K562 (cell line): ENCODE results near the gene IGSF3. TPM values are rescaled to one million over a fixed set of nuclear protein-coding genes. Genes with fewer than 3 reads are reported as not detected.

ENCODE experiments used
- CREM ChIP-seq: IDR thresholded peaks from 2 replicates; pipeline ENCODE4 v1.6.1; 2014; ENCODE audit warnings: antibody characterized with exemption, low read depth
- HSF4 ChIP-seq: fragments of 250-450 bp; sonication (Bioruptor Pico); IDR thresholded peaks from 2 replicates; pipeline ENCODE4 v2.1.2; 2022; ENCODE audit warnings: mild to moderate bottlenecking, moderate library complexity, borderline replicate concordance
- JUND ChIP-seq, 2 experiments: IDR thresholded peaks; 2 replicates in 1 of 2; 3 replicates in 1 of 2; pipeline ENCODE4 v1.6.1; 2011; ENCODE audit warnings: borderline replicate concordance in 2 of 2, low read depth in 2 of 2, low read length in 2 of 2, improper control_type of control experiment in 1 of 2, missing biosample characterization in 1 of 2, missing genetic modification characterization in 1 of 2, missing genetic modification reagents in 1 of 2
- L3MBTL2 ChIP-seq: fragments of 450-650 bp; IDR thresholded peaks from 2 replicates; pipeline ENCODE4 v1.6.1; 2016; ENCODE audit warnings: mild to moderate bottlenecking, moderate library complexity
- LCOR ChIP-seq: sonication (generic); formaldehyde crosslinking; IDR thresholded peaks from 2 replicates; pipeline ENCODE4 v1.8.0; 2022; ENCODE audit warnings: mild to moderate bottlenecking, missing genetic modification reagents
- NR1H2 ChIP-seq: sonication (generic); formaldehyde crosslinking; IDR thresholded peaks from 2 replicates; pipeline ENCODE4 v1.4.0; 2020; ENCODE audit warnings: mild to moderate bottlenecking, missing genetic modification reagents
- PRMT5 ChIP-seq: sonication (generic); formaldehyde crosslinking; IDR thresholded peaks from 2 replicates; pipeline ENCODE4 v1.5.0; 2020; ENCODE audit warnings: missing genetic modification reagents
- PTTG1 ChIP-seq: fragments of 450-650 bp; IDR thresholded peaks from 2 replicates; pipeline ENCODE4 v1.6.1; 2016; ENCODE audit warnings: low read depth, mild to moderate bottlenecking, missing genetic modification characterization, missing compliant biosample characterization
- SMAD2 ChIP-seq: fragments of 150-350 bp; IDR thresholded peaks from 2 replicates; pipeline ENCODE4 v1.6.1; 2014; ENCODE audit warnings: low read depth, mild to moderate bottlenecking, low read length
- SMARCB1 ChIP-seq: IDR thresholded peaks from 2 replicates; pipeline ENCODE4 v1.6.1; 2011; ENCODE audit warnings: improper control_type of control experiment, low read depth; ENCODE audit not compliant: insufficient read length
- TAF7 ChIP-seq: fragments of 450-650 bp; IDR thresholded peaks from 2 replicates; pipeline ENCODE4 v1.6.1; 2016; ENCODE audit warnings: missing genetic modification characterization, missing compliant biosample characterization
- XRCC4 ChIP-seq: IDR thresholded peaks from one replicate; pipeline ENCODE4 v1.6.1; 2011; ENCODE audit not compliant: insufficient read depth, insufficient read length; ENCODE audit errors: extremely low read depth
- ZNF282 ChIP-seq: sonication (generic); formaldehyde crosslinking; IDR thresholded peaks from 2 replicates; pipeline ENCODE4 v1.8.1; 2023; ENCODE audit warnings: missing genetic modification reagents
- ZNF311 ChIP-seq: fragments of 250-450 bp; sonication (Bioruptor Pico); IDR thresholded peaks from 2 replicates; pipeline ENCODE4 v1.4.0; 2020; ENCODE audit warnings: mild to moderate bottlenecking, moderate library complexity
- ZNF445 ChIP-seq: fragments of 250-450 bp; sonication (Bioruptor Pico); IDR thresholded peaks from 2 replicates; pipeline ENCODE4 v1.4.0; 2020; ENCODE audit warnings: low read depth, mild to moderate bottlenecking, moderate library complexity
- ZNF764 ChIP-seq: fragments of 250-450 bp; sonication (Bioruptor Pico); IDR thresholded peaks from 2 replicates; pipeline ENCODE4 v1.4.0; 2020; ENCODE audit warnings: low read depth, mild to moderate bottlenecking, moderate library complexity
- polyA plus RNA-seq, 8 experiments: library from polyadenylated mRNA; depleted of rRNA in 4 of 8; stranded (reverse) in 5 of 8; unstranded in 3 of 8; fragments of >200 nt; fragmentation: Nextera tagmentation in 2 of 8; fragmentation: Illumina TruSeq in 1 of 8; extraction: Ambion mirVana in 2 of 8; extraction: Trizol in 1 of 8; gene quantifications; 2 replicates each; pipeline versions ENCODE4 v1.2.1 to v1.2.3, GENCODE V29; 2011 to 2014; ENCODE audit warnings: inconsistent platforms in 1 of 8, missing spikeins in 1 of 8
- total RNA-seq, 7 experiments: library from RNA; depleted of rRNA in 6 of 7; stranded (reverse); fragments of >200 nt in 6 of 7; fragmentation: Illumina TruSeq in 2 of 7; extraction: Trizol in 2 of 7; gene quantifications; 2 replicates each; pipeline versions ENCODE4 v1.2.1 to v1.2.3, GENCODE V29; 2011 to 2021; ENCODE audit warnings: low replicate concordance in 1 of 7
- TF ChIP-seq, protein P1 (sequence below): sonication (generic); formaldehyde crosslinking; IDR thresholded peaks from 2 replicates; pipeline ENCODE4 v1.8.1; 2023; ENCODE audit warnings: missing genetic modification reagents, mild to moderate bottlenecking, borderline replicate concordance
- TF ChIP-seq, protein P2 (sequence below): sonication (generic); formaldehyde crosslinking; IDR thresholded peaks from 2 replicates; pipeline ENCODE4 v1.8.1; 2023; ENCODE audit warnings: mild to moderate bottlenecking, missing genetic modification reagents

The IGSF3 gene
- total and polyA plus RNA-seq, 9 of the 15 experiments (the other 6 are each of a cell fraction or from before 2014, with no cell fraction given): 1.1 to 15.0 (median 8.3) TPM

DNA sequence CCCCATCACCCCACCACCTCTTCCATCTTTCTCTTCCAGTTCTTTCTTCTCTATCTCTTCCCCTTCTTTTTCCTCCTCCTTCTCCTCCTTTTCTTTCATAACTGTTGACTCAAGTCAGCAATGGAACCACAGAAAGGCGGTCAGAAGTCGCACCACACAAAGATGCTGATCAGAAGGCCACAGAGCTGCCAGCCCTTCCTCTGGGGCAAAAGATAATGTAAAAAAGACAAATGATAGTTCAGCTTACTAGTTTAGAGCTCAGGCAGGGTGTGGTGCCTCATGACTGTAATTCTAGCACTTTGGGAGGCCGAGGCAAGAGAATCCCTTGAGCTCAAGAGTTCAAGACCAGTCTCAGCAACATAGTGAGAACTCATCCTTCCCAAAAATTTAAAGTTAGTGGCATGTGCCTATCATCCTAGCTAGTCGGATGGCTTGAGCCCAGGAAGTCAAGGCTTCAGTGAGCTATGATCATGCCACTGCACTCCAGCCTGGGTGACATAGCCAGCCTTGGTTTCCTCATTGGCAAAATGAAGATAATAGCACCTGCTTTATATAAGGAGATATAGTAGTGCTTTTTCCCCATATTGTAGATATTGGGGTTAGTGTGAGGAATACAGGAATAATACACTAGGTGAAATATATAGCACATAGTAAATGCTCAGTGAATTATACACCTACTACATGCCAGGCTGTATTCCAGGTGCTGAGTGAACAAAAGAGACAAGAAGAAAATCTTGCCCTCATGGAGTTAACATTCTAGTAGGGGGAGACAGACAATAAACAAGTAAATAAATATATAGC lies 12.5 kb upstream of the IGSF3 start (continued):
- TF ChIP-seq, protein P1, sequence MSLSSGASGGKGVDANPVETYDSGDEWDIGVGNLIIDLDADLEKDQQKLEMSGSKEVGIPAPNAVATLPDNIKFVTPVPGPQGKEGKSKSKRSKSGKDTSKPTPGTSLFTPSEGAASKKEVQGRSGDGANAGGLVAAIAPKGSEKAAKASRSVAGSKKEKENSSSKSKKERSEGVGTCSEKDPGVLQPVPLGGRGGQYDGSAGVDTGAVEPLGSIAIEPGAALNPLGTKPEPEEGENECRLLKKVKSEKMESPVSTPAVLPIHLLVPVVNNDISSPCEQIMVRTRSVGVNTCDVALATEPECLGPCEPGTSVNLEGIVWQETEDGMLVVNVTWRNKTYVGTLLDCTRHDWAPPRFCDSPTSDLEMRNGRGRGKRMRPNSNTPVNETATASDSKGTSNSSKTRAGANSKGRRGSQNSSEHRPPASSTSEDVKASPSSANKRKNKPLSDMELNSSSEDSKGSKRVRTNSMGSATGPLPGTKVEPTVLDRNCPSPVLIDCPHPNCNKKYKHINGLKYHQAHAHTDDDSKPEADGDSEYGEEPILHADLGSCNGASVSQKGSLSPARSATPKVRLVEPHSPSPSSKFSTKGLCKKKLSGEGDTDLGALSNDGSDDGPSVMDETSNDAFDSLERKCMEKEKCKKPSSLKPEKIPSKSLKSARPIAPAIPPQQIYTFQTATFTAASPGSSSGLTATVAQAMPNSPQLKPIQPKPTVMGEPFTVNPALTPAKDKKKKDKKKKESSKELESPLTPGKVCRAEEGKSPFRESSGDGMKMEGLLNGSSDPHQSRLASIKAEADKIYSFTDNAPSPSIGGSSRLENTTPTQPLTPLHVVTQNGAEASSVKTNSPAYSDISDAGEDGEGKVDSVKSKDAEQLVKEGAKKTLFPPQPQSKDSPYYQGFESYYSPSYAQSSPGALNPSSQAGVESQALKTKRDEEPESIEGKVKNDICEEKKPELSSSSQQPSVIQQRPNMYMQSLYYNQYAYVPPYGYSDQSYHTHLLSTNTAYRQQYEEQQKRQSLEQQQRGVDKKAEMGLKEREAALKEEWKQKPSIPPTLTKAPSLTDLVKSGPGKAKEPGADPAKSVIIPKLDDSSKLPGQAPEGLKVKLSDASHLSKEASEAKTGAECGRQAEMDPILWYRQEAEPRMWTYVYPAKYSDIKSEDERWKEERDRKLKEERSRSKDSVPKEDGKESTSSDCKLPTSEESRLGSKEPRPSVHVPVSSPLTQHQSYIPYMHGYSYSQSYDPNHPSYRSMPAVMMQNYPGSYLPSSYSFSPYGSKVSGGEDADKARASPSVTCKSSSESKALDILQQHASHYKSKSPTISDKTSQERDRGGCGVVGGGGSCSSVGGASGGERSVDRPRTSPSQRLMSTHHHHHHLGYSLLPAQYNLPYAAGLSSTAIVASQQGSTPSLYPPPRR (CRISPR knock-in tag): no peak
- TF ChIP-seq ZNF311 (CRISPR knock-in tag) (no peak), ZNF282 (CRISPR knock-in tag) (no peak), TAF7 (no peak), XRCC4 (no peak), PRMT5 (no peak), ZNF764 (CRISPR knock-in tag) (0 out of 2 replicates have a peak, but pooled peaks have one; percentile 21), JUND (IDR thresholded peaks at IDR 0.05; ENCODE audit: borderline replicate concordance, low read depth, low read length) (peak; percentile 57; the same call in 1 of the 2 replicates), JUND (tag; IDR thresholded peaks at IDR 0.05; ENCODE audit: borderline replicate concordance, low read depth, low read length) (peak; percentile 10; the same call in 1 of the 3 replicates), CREM (no peak; the same call in 1 of the 2 replicates), SMAD2 (no peak), L3MBTL2 (no peak), SMARCB1 (no peak), PTTG1 (tag) (no peak), ZNF445 (CRISPR knock-in tag) (0 out of 2 replicates have a peak, but pooled peaks have one; percentile 18), NR1H2 (no peak), HSF4 (CRISPR knock-in tag) (no peak), LCOR (0 out of 2 replicates have a peak, but pooled peaks have one; percentile 29)
- TF ChIP-seq, protein P2, sequence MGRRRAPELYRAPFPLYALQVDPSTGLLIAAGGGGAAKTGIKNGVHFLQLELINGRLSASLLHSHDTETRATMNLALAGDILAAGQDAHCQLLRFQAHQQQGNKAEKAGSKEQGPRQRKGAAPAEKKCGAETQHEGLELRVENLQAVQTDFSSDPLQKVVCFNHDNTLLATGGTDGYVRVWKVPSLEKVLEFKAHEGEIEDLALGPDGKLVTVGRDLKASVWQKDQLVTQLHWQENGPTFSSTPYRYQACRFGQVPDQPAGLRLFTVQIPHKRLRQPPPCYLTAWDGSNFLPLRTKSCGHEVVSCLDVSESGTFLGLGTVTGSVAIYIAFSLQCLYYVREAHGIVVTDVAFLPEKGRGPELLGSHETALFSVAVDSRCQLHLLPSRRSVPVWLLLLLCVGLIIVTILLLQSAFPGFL: no peak
